Measurements from ENCODE around the gene PRRT3.
"Not testable (repeated sequence)": the region's sequence is repeated elsewhere in the genome, so short reads cannot be mapped to it uniquely, and the experiment has no call there.

The PRRT3 gene

GRCh38 chr3:9917820-9918219, 34.4 kb downstream of the PRRT3 start:
- DNase-seq = no peak

GRCh38 chr3:9916734-9917680, 35.2 kb downstream of the PRRT3 start, which contains the start of gene IL17RC:
IL17RC (plus strand) TSS chr3:9917098; CDS start chr3:9917316, 218 bp downstream.
- no peak for DNase-seq

GRCh38 chr3:9916346-9916733, 35.9 kb downstream of the PRRT3 start:
- no peak for DNase-seq

GRCh38 chr3:9915254-9916141, 36.7 kb downstream of the PRRT3 start:
- peak; percentile 18 for DNase-seq

GRCh38 chr3:9914559-9915253, 37.5 kb downstream of the PRRT3 start:
- no peak for DNase-seq

GRCh38 chr3:9914011-9914410, 38.2 kb downstream of the PRRT3 start:
- no peak for DNase-seq

DNA sequence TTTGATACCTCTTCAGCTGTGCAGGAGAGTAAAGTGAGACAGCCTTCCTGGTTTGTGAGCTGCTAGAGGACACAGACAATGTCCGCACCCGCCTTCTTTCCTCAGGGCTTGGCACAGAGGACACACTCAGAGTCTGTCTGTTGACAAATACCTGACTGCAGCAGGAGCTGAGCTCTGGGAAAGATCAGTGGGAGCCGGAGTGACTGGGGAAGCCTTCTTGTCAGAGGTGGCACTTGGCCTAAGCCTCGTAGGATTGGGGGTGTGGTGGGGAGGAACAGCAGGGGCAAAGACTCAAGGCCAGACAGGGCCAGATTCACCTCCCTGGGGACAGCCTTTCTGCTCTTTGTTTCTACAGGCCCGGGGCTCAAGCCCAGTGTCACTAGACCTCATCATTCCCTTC, 38.6 kb downstream of the PRRT3 start:
- no peak for DNase-seq

GRCh38 chr3:9912294-9912935, 39.8 kb downstream of the PRRT3 start:
- DNase-seq = no peak

DNA sequence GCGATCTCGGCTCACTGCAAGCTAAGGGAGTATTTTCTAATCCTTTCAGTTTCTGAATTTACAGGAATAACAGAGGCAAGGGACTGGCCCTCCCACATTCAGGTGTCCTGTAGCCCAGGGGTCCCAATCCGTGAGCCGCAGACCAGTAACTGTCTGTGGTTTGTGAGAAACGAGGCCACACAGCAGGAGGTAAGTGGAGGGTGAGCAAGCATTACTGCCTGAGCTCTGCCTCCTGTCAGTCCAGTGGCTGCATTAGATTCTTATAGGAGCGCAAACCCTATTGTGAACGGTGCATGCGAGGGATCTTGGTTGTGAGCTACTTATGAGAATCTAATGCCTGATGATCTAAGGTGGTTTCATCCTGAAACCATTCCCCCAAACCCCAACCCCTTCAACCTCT, 40.3 kb downstream of the PRRT3 start:
- DNase-seq = no peak

GRCh38 chr3:9909221-9910013, 42.8 kb downstream of the PRRT3 start:
- DNase-seq = no peak

DNA sequence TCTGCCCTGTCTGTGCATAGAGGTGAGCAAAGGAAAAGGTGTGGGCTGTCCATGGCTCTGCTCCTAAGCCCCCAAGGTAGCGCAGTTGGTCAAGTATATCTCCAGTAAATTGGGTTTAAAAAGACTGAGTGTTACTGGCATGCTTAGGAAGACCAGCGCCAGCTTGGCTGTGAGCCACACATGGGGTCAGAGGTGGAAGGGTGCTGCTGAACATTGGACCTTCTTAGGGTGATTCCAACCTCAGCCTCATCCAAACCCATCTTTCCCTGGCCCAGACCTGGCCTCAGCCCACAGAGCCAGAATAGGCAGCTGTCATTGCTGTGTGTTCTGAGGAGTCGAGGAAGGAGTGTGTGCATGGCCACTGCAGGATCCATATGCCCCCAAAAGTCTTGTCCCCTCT, 43.9 kb downstream of the PRRT3 start:
- DNase-seq = no peak

DNA sequence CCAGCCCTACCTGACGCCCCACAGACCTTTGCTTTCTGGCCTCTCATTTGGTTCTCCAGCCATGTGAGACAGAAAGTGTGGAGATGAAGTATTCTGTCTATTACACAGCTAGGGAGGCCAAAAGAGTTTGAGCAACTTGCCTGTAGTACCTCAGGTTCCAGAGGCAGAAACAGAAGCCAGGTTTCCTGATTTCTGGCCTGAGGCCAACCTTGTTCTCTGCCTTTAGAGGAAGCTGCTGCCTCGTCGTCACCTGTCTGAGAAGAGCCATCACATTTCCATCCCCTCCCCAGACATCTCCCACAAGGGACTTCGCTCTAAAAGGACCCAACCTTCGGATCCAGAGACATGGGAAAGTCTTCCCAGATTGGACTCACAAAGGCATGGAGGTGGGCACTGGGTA, 45.7 kb downstream of the PRRT3 start:
- DNase-seq = no peak

- DNase-seq = no peak
Observed at GRCh38 chr3:9903904-9904303, 48.3 kb downstream of the PRRT3 start.

DNA sequence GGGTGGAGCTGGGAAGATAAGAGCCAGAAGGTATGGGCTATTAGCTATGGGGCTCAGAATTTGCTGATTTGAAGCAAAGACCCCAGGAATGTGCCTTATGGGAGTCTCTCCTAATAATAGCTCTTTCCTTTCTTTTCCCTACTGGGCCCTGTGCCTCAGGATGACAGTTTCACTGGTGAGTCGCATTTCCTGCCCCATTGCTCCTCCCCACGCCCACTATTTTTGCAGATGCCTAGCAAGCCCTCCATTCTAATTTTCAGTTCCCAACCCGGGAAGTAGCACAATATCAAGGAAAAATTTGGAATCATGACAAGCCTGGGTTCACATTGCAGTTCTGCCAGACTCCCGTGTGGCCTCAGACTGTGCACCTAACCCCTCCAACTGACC, 49.0 kb downstream of the PRRT3 start:
- no peak for DNase-seq

GRCh38 chr3:9902372-9903237, 49.6 kb downstream of the PRRT3 start, which contains the start of gene IL17RE:
IL17RE (plus strand) TSS chr3:9902848; CDS start chr3:9902933, 85 bp downstream.
- DNase-seq = no peak

DNA sequence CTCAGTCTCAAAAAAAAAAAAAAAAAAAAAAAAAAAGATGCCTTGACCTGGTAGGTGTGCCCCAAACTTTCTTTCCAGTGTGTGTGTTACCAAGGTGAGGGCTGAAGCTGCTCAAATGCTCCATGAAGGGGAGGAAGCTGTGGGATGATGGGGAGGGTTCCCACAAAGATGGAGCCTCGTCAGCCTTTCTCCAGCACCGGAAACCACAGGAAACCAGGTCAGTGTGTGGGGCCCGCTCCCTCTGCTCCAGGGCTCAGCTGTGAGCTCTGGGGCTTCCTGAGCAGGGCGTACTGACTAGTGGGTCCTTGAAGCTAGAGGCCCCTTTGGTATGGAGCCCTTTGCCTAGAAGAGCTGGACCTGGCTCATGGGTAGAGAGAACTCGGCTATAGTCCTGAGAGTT, 50.2 kb downstream of the PRRT3 start:
- DNase-seq = no peak

GRCh38 chr3:9900965-9901415, 51.2 kb downstream of the PRRT3 start:
- DNase-seq = not testable (repeated sequence)

- DNase-seq = no peak
Observed at GRCh38 chr3:9899289-9899791, 52.9 kb downstream of the PRRT3 start.

GRCh38 chr3:9898467-9899241, 53.6 kb downstream of the PRRT3 start:
- no peak for DNase-seq

Data from activated gamma-delta T cell (primary cell).